ENCODE data around the gene SPACA7. TPM values are rescaled to one million over a fixed set of nuclear protein-coding genes. Genes with fewer than 3 reads are reported as not detected.

SPACA7 gene
- total and polyA plus RNA-seq, 2 experiments from 2014 or later, result not detected

GRCh38 chr13:112468069-112468468 is 91.9 kb downstream of the SPACA7 start:
- no peak for DNase-seq (ENCODE audit: low read depth in 1 of 2, low spot score in 1 of 2)
- TF ChIP-seq CTCF (IDR thresholded peaks at IDR 0.05; ENCODE audit: low read depth, low read length), result no peak
- Histone ChIP-seq H3K9me3 (ENCODE audit: low read depth) (no peaks in the 10 kb centered on the region), H3K36me3 (no peaks in the 10 kb centered on the region), H3K27me3 (no peaks in the 10 kb centered on the region), H3K4me3 (no peak overlapping the region), H3K4me1 (ENCODE audit: low read depth) (no peaks in the 10 kb centered on the region), H3K27ac (no peak overlapping the region)

GRCh38 chr13:112469071-112469745 is 93.1 kb downstream of the SPACA7 start:
- Histone ChIP-seq H3K4me3 (no peak overlapping the region), H3K27ac (no peak overlapping the region), H3K9me3 (ENCODE audit: low read depth) (no peaks in the 10 kb centered on the region), H3K27me3 (no peaks in the 10 kb centered on the region), H3K36me3 (no peaks in the 10 kb centered on the region), H3K4me1 (ENCODE audit: low read depth) (no peaks in the 10 kb centered on the region)
- DNase-seq (ENCODE audit: low read depth in 1 of 2, low spot score in 1 of 2), result no peak
- TF ChIP-seq CTCF (IDR thresholded peaks at IDR 0.05; ENCODE audit: low read depth, low read length), result no peak

GRCh38 chr13:112473818-112474217 is 97.7 kb downstream of the SPACA7 start:
- no peaks in the 10 kb centered on the region for H3K27me3 ChIP-seq
- no peaks in the 10 kb centered on the region for H3K9me3 ChIP-seq (ENCODE audit: low read depth)
- H3K36me3 ChIP-seq, result no peaks in the 10 kb centered on the region
- TF ChIP-seq CTCF (IDR thresholded peaks at IDR 0.05; ENCODE audit: low read depth, low read length), result no peak
- no peaks in the 10 kb centered on the region for H3K4me1 ChIP-seq (ENCODE audit: low read depth)
- DNase-seq (ENCODE audit: low read depth in 1 of 2, low spot score in 1 of 2), result no peak
- no peak overlapping the region for H3K4me3 ChIP-seq
- no peak overlapping the region for H3K27ac ChIP-seq

GRCh38 chr13:112474869-112475268 is 98.7 kb downstream of the SPACA7 start:
- DNase-seq (ENCODE audit: low read depth in 1 of 2, low spot score in 1 of 2), result no peak
- no peaks in the 10 kb centered on the region for H3K36me3 ChIP-seq
- H3K27me3 ChIP-seq, result no peaks in the 10 kb centered on the region

DNA sequence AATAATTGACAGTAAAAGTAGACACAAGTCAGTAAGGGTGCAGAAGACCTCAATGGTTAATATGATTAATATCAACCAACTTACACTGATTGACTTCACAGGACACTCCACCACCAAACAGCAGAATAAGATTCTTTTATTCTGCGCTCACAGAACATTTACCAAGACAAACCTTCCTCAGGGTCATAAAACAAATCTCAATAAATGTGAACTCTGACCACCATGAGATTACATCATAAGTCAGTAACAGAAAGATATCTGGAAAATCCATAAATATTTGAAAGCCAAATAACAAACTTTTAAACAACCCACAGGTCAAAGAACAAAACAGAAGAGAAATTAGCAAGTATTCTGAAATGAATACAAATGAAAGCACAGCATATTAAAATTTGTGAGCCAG is 99.7 kb downstream of the SPACA7 start:
- Histone ChIP-seq H3K9me3 (ENCODE audit: low read depth) (no peaks in the 10 kb centered on the region), H3K27ac (no peak overlapping the region), H3K36me3 (no peaks in the 10 kb centered on the region), H3K27me3 (no peaks in the 10 kb centered on the region), H3K4me1 (ENCODE audit: low read depth) (no peaks in the 10 kb centered on the region), H3K4me3 (no peak overlapping the region)
- TF ChIP-seq CTCF (IDR thresholded peaks at IDR 0.05; ENCODE audit: low read depth, low read length), result no peak
- DNase-seq (ENCODE audit: low read depth in 1 of 2, low spot score in 1 of 2), result no peak

More at GRCh38 chr13:112474869-112475268, 98.7 kb downstream of the SPACA7 start:
- H3K27ac ChIP-seq, result no peak overlapping the region
- H3K4me1 ChIP-seq (ENCODE audit: low read depth), result no peaks in the 10 kb centered on the region
- no peak overlapping the region for H3K4me3 ChIP-seq
- no peak for TF ChIP-seq CTCF (IDR thresholded peaks at IDR 0.05; ENCODE audit: low read depth, low read length)
- no peaks in the 10 kb centered on the region for H3K9me3 ChIP-seq (ENCODE audit: low read depth)
